A549 treated with DMSO at 1 μM for 4 hours (cell line): ENCODE measurements around the gene ZFP90. TPM values are rescaled to one million over a fixed set of nuclear protein-coding genes. Genes with fewer than 3 reads are reported as not detected.

Experiments
- total RNA-seq: library from RNA; stranded (reverse); fragments of 200-300 nt; extraction: Qiagen RNA extraction; gene quantifications from 5 replicates; pipeline ENCODE4 v1.2.3, GENCODE V29; 2022; ENCODE audit warnings: low read depth

Gene ZFP90
- 6.5 to 10.9 TPM (median 10.2 TPM) in 5 replicates for total RNA-seq

GRCh38 chr16:68538880-68539701 lies at the start of gene ZFP90:
Gene ZFP90, plus strand, starts transcription at chr16:68539291. Its CDS starts 502 bp downstream, at chr16:68539793.

Other genes with a start within 250 kb of the ZFP90 start
- 10.0 to 12.8 TPM (median 11.6 TPM) in 5 replicates for gene SLC7A6OS, start 228.3 kb upstream of the ZFP90 start, total RNA-seq
- gene PRMT7, start 228.3 kb upstream of the ZFP90 start, total RNA-seq: 30.2 to 32.7 TPM (median 31.2 TPM) in 5 replicates
- 0.12 to 0.42 TPM (median 0.14 TPM) in 5 replicates for gene SMPD3, start 90.8 kb upstream of the ZFP90 start, total RNA-seq
- 0.12 to 0.39 TPM (median 0.21 TPM) in 5 replicates for gene CDH3, start 106.0 kb downstream of the ZFP90 start, total RNA-seq
- 3.7 to 4.8 TPM (median 4.2 TPM) in 5 replicates for gene CDH1, start 198.0 kb downstream of the ZFP90 start, total RNA-seq